ENCODE results near the gene FCHO1. TPM values are rescaled to one million over a fixed set of nuclear protein-coding genes. Genes with fewer than 3 reads are reported as not detected.

FCHO1 gene
- total RNA-seq, 1 donor from 2014 or later = 0.26 TPM

- FAIRE-seq (no peak), DNase-seq (ENCODE audit: low read depth) (no peak)
- Histone ChIP-seq H3K36me3 (ENCODE audit: control insufficient read depth, insufficient read depth, low read length) (no peaks in the 10 kb centered on the region), H3K27me3 (ENCODE audit: control insufficient read depth, insufficient read depth, low read length) (no peaks in the 10 kb centered on the region), H3K4me3 (ENCODE audit: low read depth, low read length) (no peak overlapping the region)
- TF ChIP-seq, protein P1, sequence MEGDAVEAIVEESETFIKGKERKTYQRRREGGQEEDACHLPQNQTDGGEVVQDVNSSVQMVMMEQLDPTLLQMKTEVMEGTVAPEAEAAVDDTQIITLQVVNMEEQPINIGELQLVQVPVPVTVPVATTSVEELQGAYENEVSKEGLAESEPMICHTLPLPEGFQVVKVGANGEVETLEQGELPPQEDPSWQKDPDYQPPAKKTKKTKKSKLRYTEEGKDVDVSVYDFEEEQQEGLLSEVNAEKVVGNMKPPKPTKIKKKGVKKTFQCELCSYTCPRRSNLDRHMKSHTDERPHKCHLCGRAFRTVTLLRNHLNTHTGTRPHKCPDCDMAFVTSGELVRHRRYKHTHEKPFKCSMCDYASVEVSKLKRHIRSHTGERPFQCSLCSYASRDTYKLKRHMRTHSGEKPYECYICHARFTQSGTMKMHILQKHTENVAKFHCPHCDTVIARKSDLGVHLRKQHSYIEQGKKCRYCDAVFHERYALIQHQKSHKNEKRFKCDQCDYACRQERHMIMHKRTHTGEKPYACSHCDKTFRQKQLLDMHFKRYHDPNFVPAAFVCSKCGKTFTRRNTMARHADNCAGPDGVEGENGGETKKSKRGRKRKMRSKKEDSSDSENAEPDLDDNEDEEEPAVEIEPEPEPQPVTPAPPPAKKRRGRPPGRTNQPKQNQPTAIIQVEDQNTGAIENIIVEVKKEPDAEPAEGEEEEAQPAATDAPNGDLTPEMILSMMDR (IDR thresholded peaks at IDR 0.05; ENCODE audit: insufficient read depth, low read length, severe bottlenecking) = no peak
These were observed 75.3 kb downstream of the FCHO1 start for GRCh38 chr19:17826508-17827056.

DNA sequence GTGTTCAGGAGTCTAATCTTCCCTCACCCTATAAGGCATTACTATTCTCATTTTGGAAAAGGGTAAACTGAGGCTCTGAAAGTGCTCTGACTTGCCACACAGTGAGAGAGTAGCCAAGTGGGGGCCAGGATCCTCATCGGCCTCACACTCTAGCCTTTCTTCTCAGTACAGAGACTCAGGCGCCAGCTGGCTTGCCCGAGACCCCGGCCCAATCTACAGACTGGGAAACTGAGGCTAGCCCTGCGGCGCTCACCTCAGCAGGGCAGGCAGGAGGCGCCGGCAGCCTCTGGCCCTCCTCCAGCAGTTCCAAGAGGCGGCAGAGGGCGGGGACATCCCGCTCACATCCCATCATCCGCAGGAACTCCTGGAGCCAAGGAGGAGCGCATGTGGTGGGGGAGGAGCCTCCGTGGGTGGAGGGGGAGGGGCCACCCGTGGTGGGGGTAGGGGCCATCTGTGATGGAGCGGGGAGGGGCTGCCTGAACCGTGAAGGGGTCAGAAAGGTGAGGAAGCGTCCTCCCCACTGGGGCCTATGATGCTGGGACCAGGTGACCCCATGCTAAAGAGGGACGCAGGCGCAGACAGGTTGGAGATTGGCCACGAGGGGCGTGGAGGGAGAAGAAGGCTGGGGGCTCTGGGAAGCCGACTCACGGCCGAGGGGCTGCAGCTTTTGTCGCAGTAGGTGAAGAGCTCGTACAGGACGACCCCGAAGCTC lies 78.7 kb downstream of the FCHO1 start:
- Histone ChIP-seq H3K27me3 (ENCODE audit: control insufficient read depth, insufficient read depth, low read length) (no peaks in the 10 kb centered on the region), H3K4me3 (ENCODE audit: low read depth, low read length) (peak overlapping the region; percentile 48), H3K36me3 (ENCODE audit: control insufficient read depth, insufficient read depth, low read length) (no peaks in the 10 kb centered on the region)
- FAIRE-seq (no peak), DNase-seq (ENCODE audit: low read depth) (peak; percentile 59)
- TF ChIP-seq, protein P1 (IDR thresholded peaks at IDR 0.05; ENCODE audit: insufficient read depth, low read length, severe bottlenecking) = peak; percentile 14

GRCh38 chr19:17830567-17831418 lies 79.5 kb downstream of the FCHO1 start:
- Histone ChIP-seq H3K36me3 (ENCODE audit: control insufficient read depth, insufficient read depth, low read length) (no peaks in the 10 kb centered on the region), H3K4me3 (ENCODE audit: low read depth, low read length) (peak overlapping the region; percentile 52), H3K27me3 (ENCODE audit: control insufficient read depth, insufficient read depth, low read length) (no peaks in the 10 kb centered on the region)
- TF ChIP-seq, protein P1 (IDR thresholded peaks at IDR 0.05; ENCODE audit: insufficient read depth, low read length, severe bottlenecking) = no peak
- no peak for FAIRE-seq
- peak; percentile 74 for DNase-seq (ENCODE audit: low read depth)

- Histone ChIP-seq H3K36me3 (ENCODE audit: control insufficient read depth, insufficient read depth, low read length) (no peaks in the 10 kb centered on the region), H3K27me3 (ENCODE audit: control insufficient read depth, insufficient read depth, low read length) (no peaks in the 10 kb centered on the region), H3K4me3 (ENCODE audit: low read depth, low read length) (peak overlapping the region; percentile 52)
- TF ChIP-seq, protein P1 (IDR thresholded peaks at IDR 0.05; ENCODE audit: insufficient read depth, low read length, severe bottlenecking) = no peak
- DNase-seq (ENCODE audit: low read depth) = no peak
- FAIRE-seq = no peak
These were observed 80.2 kb downstream of the FCHO1 start for GRCh38 chr19:17831419-17831888.

- Histone ChIP-seq H3K27me3 (ENCODE audit: control insufficient read depth, insufficient read depth, low read length) (no peaks in the 10 kb centered on the region), H3K4me3 (ENCODE audit: low read depth, low read length) (no peak overlapping the region), H3K36me3 (ENCODE audit: control insufficient read depth, insufficient read depth, low read length) (no peaks in the 10 kb centered on the region)
- no peak for FAIRE-seq
- DNase-seq (ENCODE audit: low read depth) = no peak
- TF ChIP-seq, protein P1 (IDR thresholded peaks at IDR 0.05; ENCODE audit: insufficient read depth, low read length, severe bottlenecking) = no peak
These were observed 81.3 kb downstream of the FCHO1 start for GRCh38 chr19:17832443-17833208.

Data from bronchial epithelial cell (primary cell).